ENCODE data around the gene ACTR2. TPM values are rescaled to one million over a fixed set of nuclear protein-coding genes. Genes with fewer than 3 reads are reported as not detected.
A peak's percentile ranks its signal among the peaks of the same experiment; 100 is the strongest.

ACTR2 gene
- total RNA-seq, 3 donors from 2014 or later = 235 to 273 (median 268) TPM

DNA sequence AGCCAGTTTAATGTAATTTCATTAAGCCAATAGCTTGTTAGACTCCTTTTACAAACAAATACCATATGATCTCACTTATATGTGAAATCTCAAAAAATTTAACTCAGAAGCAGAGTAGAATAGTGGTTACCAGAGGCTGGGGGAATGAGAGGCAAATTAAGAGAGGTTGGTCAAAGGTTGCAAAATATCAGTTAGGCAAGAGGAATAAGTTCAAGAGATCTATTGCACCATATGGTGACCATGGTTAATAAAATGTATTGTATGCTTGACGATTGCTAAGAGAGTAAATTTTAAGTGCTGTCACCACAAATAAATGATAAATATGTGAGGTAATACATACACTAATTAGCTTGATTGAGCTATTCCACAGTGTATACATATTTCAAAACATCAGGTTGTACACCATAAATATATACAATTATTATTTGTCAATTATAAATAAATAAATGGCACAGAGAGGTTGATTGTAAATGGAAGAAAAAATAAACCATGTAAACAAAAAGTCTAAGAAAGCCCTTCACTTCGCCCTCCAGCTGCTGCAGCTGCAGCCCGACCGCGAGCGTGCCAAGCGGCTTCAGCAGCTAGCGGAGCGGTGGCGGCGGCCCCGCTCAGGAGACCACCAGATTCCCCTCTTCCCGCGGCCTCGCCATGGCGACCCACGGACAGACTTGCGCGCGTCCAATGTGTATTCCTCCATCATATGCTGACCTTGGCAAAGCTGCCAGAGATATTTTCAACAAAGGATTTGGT is 23.0 kb upstream of the ACTR2 start:
- no peak for ATAC-seq
- intact Hi-C loops (cut with DNase I, micrococcal nuclease) = no loop called here
- DNase-seq = no peak
- Histone ChIP-seq H3K4me1 (ENCODE audit: low read depth) (no peaks in the 10 kb centered on the region), H3K4me3 (no peak overlapping the region), H3K9me3 (no peaks in the 10 kb centered on the region), H3K36me3 (ENCODE audit: low read depth) (no peaks in the 10 kb centered on the region)
- TF ChIP-seq, protein P1, sequence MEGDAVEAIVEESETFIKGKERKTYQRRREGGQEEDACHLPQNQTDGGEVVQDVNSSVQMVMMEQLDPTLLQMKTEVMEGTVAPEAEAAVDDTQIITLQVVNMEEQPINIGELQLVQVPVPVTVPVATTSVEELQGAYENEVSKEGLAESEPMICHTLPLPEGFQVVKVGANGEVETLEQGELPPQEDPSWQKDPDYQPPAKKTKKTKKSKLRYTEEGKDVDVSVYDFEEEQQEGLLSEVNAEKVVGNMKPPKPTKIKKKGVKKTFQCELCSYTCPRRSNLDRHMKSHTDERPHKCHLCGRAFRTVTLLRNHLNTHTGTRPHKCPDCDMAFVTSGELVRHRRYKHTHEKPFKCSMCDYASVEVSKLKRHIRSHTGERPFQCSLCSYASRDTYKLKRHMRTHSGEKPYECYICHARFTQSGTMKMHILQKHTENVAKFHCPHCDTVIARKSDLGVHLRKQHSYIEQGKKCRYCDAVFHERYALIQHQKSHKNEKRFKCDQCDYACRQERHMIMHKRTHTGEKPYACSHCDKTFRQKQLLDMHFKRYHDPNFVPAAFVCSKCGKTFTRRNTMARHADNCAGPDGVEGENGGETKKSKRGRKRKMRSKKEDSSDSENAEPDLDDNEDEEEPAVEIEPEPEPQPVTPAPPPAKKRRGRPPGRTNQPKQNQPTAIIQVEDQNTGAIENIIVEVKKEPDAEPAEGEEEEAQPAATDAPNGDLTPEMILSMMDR (IDR thresholded peaks at IDR 0.05) = no peak

- no peaks in the 10 kb centered on the region for H3K36me3 ChIP-seq (ENCODE audit: low read depth)
- ATAC-seq = peak; percentile 51
- intact Hi-C loops (cut with DNase I, micrococcal nuclease) = no loop called here
- H3K9me3 ChIP-seq = no peaks in the 10 kb centered on the region
- no peak overlapping the region for H3K4me3 ChIP-seq
- H3K4me1 ChIP-seq (ENCODE audit: low read depth) = no peaks in the 10 kb centered on the region
- TF ChIP-seq, protein P1 (IDR thresholded peaks at IDR 0.05) = no peak
- no peak for DNase-seq
Observed at GRCh38 chr2:65212115-65212514, 15.5 kb upstream of the ACTR2 start.

GRCh38 chr2:65212619-65213018 is 15.0 kb upstream of the ACTR2 start:
- no peak for DNase-seq
- no peak overlapping the region for H3K4me3 ChIP-seq
- H3K9me3 ChIP-seq = no peaks in the 10 kb centered on the region
- H3K4me1 ChIP-seq (ENCODE audit: low read depth) = no peaks in the 10 kb centered on the region
- intact Hi-C loops (cut with DNase I, micrococcal nuclease) = no loop called here
- peak; percentile 93 for ATAC-seq
- TF ChIP-seq, protein P1 (IDR thresholded peaks at IDR 0.05) = no peak
- H3K36me3 ChIP-seq (ENCODE audit: low read depth) = no peaks in the 10 kb centered on the region

- TF ChIP-seq, protein P1 (IDR thresholded peaks at IDR 0.05) = no peak
- Histone ChIP-seq H3K36me3 (ENCODE audit: low read depth) (no peaks in the 10 kb centered on the region), H3K4me3 (no peak overlapping the region), H3K4me1 (ENCODE audit: low read depth) (no peaks in the 10 kb centered on the region), H3K9me3 (no peaks in the 10 kb centered on the region)
- DNase-seq (peak in 1 of 3 donors; percentile 55), ATAC-seq (peak; percentile 60)
- intact Hi-C loops (cut with DNase I, micrococcal nuclease) = no loop called here
Observed at GRCh38 chr2:65213035-65213434, 14.6 kb upstream of the ACTR2 start.

DNA sequence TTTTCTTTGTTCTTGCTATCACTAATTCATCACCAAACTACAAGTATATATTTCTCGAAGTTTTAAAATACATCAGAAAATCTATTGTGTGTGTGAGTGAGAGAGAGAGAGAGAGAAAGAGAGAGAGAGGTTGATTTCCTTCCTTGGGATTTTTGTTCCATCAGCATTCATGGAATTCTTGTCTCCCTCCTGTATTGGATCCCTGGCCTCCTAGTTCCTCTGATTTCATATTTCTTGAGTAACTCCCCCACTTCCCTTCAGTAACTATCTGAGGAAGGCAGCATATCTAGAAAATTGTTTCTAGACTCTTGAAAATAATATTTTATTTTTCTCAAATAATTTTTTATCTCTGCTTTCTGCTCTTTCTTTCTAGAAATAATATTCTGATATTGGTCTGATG is 13.3 kb upstream of the ACTR2 start:
- H3K36me3 ChIP-seq (ENCODE audit: low read depth) = no peaks in the 10 kb centered on the region
- H3K4me1 ChIP-seq (ENCODE audit: low read depth) = no peaks in the 10 kb centered on the region
- ATAC-seq (no peak), DNase-seq (no peak)
- intact Hi-C loops (cut with DNase I, micrococcal nuclease) = no loop called here
- H3K9me3 ChIP-seq = no peaks in the 10 kb centered on the region
- no peak overlapping the region for H3K4me3 ChIP-seq
- TF ChIP-seq, protein P1 (IDR thresholded peaks at IDR 0.05) = no peak
